HG02943 (cell line): ENCODE data around the gene CEP120.
A peak's percentile ranks its signal among the peaks of the same experiment; 100 is the strongest.
"Not testable (repeated sequence)": the region's sequence is repeated elsewhere in the genome, so short reads cannot be mapped to it uniquely, and the experiment has no call there.

Experiments used
- ATAC-seq: cut with Tn5 transposase; IDR thresholded peaks from one replicate; pipeline ENCODE4 v1.9.1; 2021; ENCODE audit warnings: mild to moderate bottlenecking, low read depth, moderate library complexity; ENCODE audit not compliant: unreplicated experiment

CEP120 gene

GRCh38 chr5:123423278-123424149, at the start of gene CEP120:
Gene CEP120, minus strand, starts transcription at chr5:123423403. Its CDS starts 405 bp downstream, at chr5:123422998.
- ATAC-seq: peak; percentile 99

- ATAC-seq: no peak
Measured at GRCh38 chr5:123472150-123472924, 49.1 kb upstream of the CEP120 start.

DNA sequence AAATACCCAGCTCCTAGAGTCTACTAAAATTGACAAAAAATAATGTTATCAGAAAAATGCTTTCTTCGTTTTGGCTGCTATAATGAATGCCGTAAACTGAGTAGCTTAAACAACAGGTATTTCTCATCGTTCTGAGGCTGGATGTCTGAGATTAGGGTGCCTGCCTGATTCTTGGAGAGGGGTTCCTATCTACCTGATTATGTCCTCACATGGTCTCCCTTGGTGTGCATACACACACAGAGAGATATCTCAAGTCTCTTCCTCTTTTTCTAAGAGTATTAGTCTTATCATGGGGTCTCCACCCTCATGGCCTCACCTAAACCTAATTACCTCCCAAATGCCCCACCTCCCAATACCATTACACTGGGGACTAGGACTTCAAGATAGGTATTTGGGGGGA, 48.2 kb upstream of the CEP120 start:
- ATAC-seq: no peak

DNA sequence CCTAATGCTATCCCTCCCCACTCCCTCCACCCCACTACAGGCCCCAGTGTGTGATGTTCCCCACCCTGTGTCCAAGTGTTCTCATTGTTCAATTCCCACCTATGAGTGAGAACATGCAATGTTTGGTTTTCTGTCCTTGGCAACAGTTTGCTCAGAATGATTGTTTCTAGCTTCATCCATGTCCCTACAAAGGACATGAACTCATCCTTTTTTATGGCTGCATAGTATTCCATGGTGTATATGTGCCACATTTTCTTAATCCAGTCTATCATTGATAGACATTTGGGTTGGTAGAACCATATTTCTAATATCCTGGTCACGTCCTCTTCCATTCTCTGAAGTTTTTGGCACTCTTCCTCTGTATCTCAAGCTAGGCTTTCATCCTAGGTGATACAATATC, 43.6 kb upstream of the CEP120 start:
- ATAC-seq: not testable (repeated sequence)

GRCh38 chr5:123460296-123460729, 37.1 kb upstream of the CEP120 start:
- ATAC-seq: no peak

- ATAC-seq: not testable (repeated sequence)
Measured at GRCh38 chr5:123458994-123459393, 35.8 kb upstream of the CEP120 start.

DNA sequence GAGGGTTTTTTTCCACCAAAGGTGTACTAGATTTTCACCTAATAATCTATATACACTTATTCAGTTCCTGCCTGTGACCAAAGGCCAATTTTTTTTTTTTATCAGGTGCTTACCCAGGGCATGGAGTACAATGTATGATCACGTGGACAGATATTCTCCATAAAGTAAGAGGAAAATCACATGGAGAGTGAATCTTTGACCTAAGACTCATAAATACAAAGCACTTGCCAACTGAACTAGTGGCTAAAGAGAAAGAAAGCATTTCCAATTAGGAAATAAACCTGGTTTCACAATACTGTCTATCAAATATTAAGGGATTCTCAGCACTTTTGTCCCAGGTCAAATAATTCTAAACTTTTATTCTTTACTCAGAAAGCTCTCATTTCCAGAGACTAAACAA, 33.0 kb upstream of the CEP120 start:
- no peak for ATAC-seq

GRCh38 chr5:123455640-123456039, 32.4 kb upstream of the CEP120 start:
- peak; percentile 86 for ATAC-seq

GRCh38 chr5:123455095-123455494, 31.9 kb upstream of the CEP120 start:
- ATAC-seq: peak; percentile 22

GRCh38 chr5:123454259-123454911, 31.2 kb upstream of the CEP120 start:
- no peak for ATAC-seq

GRCh38 chr5:123452401-123452800, 29.2 kb upstream of the CEP120 start:
- ATAC-seq: no peak

DNA sequence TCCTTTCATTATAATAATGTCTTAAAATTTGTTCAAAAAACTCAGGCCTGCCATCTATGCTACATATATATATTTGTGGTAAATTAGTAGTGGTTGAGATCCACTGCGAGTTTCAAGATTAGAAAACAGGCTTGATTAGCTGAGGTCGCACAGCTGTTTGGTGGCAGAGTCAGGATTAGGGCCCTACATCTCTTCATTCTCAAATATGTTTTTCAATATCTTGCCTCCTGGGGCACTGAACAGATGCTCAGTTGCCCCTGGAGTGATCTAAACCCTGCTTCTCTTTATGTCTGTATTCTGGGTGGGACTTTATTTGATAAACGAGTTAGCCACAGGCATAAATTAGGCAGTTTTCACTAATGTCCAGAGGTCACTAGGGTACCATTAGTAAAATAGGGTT, 27.8 kb upstream of the CEP120 start:
- no peak for ATAC-seq

DNA sequence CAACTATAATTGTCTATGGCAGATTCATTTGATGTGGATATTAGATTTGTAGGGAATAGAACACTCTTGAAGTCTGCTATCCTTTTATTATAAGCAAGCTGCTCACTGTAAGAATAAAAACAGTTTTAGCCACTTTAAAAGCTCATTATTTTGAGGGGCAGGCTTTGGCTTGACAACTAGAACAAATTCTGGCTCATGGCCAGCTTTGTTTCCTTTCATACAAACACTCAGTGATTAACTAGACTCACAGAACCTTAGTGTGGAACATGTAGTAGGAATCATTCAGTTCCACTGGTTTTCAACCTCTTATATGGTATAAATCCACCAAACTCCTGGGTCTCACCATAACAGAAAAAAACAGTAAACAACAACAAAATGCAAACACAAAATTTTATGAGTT, 27.4 kb upstream of the CEP120 start:
- ATAC-seq: no peak

- no peak for ATAC-seq
Measured at GRCh38 chr5:123450114-123450513, 26.9 kb upstream of the CEP120 start.

DNA sequence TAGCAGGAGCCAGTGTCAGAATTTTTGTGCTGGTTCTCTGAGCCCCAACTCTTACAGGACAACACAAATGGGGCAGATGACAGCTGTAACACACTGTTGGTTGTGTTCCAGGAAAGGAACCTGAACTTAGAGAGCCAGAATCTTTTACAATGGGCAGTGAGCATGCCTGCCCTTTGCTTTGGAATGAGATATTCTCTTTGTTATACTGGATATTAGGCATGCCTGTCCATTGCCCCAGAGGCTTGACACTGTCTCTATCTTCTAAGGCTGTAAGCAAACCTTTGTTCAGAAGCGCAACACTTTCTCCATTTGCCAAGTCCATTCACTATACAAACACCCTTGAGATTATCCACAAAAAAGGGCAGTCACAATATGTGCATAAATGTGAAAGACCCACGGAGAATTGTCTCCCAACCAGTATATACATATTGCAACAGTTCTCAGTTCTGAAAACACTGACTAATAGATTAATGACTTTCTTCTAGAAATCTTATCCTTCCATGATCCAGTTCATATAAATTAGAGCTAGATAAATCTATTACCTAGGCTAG, 26.3 kb upstream of the CEP120 start:
- no peak for ATAC-seq

- ATAC-seq: no peak
Measured at GRCh38 chr5:123448743-123449142, 25.5 kb upstream of the CEP120 start.

GRCh38 chr5:123448017-123448617, 24.9 kb upstream of the CEP120 start:
- peak; percentile 84 for ATAC-seq

GRCh38 chr5:123444016-123444415, 20.8 kb upstream of the CEP120 start:
- ATAC-seq: no peak

- ATAC-seq: no peak
Measured at GRCh38 chr5:123441408-123441807, 18.2 kb upstream of the CEP120 start.

DNA sequence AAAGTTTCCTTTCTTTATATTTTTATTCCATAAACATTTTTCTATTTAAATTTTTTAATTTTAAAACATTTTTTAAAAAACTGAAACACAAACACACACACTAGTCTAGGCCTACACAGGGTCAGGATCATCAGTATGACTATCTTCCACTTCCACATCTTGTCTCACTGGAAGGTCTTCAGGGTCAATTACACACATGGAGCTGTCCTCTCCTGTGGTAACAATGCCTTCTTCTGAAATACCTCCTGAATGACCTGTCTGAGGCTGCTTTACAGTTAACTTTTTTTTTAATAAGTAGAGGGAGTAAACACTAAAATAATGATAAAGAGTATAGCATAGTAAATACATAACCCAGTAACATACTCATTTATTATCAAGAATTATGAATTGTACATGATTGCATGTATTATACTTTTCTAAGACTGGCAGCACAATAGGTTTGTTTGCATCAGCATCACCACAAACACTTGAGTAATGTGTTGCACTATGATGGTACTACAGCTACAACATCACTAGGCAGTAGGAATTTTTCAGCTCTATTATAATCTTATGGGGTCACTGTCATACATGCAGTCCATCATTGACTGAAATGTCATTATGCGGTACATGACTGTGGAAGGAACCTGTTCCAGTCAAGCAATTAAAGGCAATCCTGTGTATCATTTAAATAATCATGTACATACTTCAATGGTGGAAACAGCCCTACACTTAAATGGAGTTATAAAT, 17.4 kb upstream of the CEP120 start:
- ATAC-seq: no peak
